Large intestine (tissue), 3 donors: ENCODE results near the gene ALK. TPM values are rescaled to one million over a fixed set of nuclear protein-coding genes. Genes with fewer than 3 reads are reported as not detected.

Experiments used
- DNase-seq, 2 donors: peaks; one replicate each; pipeline versions ENCODE4 v3.0.0 to v3.0.0-alpha.2; 2013
- H3K27ac ChIP-seq: one replicate; pipeline ENCODE4 v1.5.1; 2013; ENCODE audit warnings: low read length
- H3K27me3 ChIP-seq: 2 replicates; pipeline ENCODE4 v1.6.1; 2013; ENCODE audit warnings: low read length; ENCODE audit not compliant: control insufficient read depth, insufficient read depth
- H3K36me3 ChIP-seq: 2 replicates; pipeline ENCODE4 v1.6.1; 2013; ENCODE audit warnings: low read length; ENCODE audit not compliant: control insufficient read depth, insufficient read depth
- H3K4me1 ChIP-seq: one replicate; pipeline ENCODE4 v1.6.1; 2013; ENCODE audit warnings: low read length; ENCODE audit not compliant: control insufficient read depth, insufficient read depth
- H3K4me3 ChIP-seq: one replicate; pipeline ENCODE4 v1.5.1; 2013; ENCODE audit warnings: low read length
- H3K9me3 ChIP-seq: one replicate; pipeline ENCODE4 v1.6.1; 2013; ENCODE audit warnings: mild to moderate bottlenecking, low read depth, low read length, moderate library complexity; ENCODE audit not compliant: control insufficient read depth
- WGBS: methylation state at CpG from one replicate; pipeline ENCODE4 v1.1.5; 2013; ENCODE audit warnings: low lambda C conversion rate; ENCODE audit not compliant: insufficient coverage; 5-methylcytosine and 5-hydroxymethylcytosine counted together
- polyA plus RNA-seq: library from polyadenylated mRNA; unstranded; fragments of 120-200 nt; gene quantifications from one replicate; pipeline ENCODE4 v1.2.1, GENCODE V29; 2013

The ALK gene
- polyA plus RNA-seq, 1 donor, result 1.5 TPM

- Histone ChIP-seq H3K36me3 (no peaks in the 10 kb centered on the region), H3K27ac (peak overlapping the region; percentile 33), H3K4me1 (no peaks in the 10 kb centered on the region), H3K4me3 (no peak overlapping the region), H3K9me3 (no peaks in the 10 kb centered on the region), H3K27me3 (no peaks in the 10 kb centered on the region)
- no CpG with 5 or more reads among the region's 18 CpGs for WGBS
- DNase-seq, result peak; percentile 53 to 63
These were observed 392.4 kb downstream of the ALK start for GRCh38 chr2:29528891-29529520.

DNA sequence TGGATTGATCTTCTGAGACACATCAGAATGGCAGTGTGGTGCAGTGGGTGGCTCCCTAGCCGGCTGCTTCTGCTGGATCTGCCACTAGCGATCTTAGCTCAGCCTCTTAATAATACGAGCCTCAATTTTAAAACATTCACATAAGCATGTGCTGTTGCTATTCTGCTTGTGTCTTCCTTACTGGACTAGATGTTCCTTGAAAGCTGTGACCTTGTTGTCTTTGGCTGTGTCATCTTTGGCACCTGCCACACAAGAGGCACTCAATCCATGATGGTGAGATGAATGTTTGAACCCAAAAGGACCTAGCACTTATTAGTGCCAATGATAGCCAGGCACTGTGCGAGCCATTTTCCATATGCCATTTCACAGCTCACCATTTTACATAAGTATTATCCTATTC lies 393.0 kb downstream of the ALK start:
- Histone ChIP-seq H3K27ac (peak overlapping the region; percentile 33), H3K4me3 (no peak overlapping the region), H3K4me1 (no peaks in the 10 kb centered on the region), H3K27me3 (no peaks in the 10 kb centered on the region), H3K36me3 (no peaks in the 10 kb centered on the region), H3K9me3 (no peaks in the 10 kb centered on the region)
- no CpG with 5 or more reads among the region's 4 CpGs for WGBS
- no peak for DNase-seq

DNA sequence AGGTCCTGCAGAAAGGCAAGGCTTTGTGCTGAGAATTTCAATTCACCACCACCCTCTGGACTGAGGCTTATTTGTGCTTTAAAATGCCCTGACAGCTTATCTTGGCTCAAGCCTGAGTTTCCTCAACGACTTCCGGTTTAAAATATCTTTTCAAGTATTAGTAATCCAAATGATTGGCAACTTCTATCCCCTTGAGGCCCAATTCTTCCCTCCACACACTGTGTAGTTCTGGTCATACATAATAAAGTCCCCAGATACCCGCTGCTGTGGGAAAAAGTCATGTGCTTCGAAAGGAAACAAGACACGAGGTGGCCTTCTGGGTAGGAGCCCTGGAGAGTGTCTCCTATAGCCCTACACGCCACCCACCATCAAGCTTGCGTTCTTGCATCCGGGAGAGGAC lies 393.4 kb downstream of the ALK start:
- Histone ChIP-seq H3K36me3 (no peaks in the 10 kb centered on the region), H3K4me1 (no peaks in the 10 kb centered on the region), H3K4me3 (no peak overlapping the region), H3K9me3 (no peaks in the 10 kb centered on the region), H3K27me3 (no peaks in the 10 kb centered on the region), H3K27ac (no peak overlapping the region)
- WGBS, result no CpG with 5 or more reads among the region's 8 CpGs
- no peak for DNase-seq

DNA sequence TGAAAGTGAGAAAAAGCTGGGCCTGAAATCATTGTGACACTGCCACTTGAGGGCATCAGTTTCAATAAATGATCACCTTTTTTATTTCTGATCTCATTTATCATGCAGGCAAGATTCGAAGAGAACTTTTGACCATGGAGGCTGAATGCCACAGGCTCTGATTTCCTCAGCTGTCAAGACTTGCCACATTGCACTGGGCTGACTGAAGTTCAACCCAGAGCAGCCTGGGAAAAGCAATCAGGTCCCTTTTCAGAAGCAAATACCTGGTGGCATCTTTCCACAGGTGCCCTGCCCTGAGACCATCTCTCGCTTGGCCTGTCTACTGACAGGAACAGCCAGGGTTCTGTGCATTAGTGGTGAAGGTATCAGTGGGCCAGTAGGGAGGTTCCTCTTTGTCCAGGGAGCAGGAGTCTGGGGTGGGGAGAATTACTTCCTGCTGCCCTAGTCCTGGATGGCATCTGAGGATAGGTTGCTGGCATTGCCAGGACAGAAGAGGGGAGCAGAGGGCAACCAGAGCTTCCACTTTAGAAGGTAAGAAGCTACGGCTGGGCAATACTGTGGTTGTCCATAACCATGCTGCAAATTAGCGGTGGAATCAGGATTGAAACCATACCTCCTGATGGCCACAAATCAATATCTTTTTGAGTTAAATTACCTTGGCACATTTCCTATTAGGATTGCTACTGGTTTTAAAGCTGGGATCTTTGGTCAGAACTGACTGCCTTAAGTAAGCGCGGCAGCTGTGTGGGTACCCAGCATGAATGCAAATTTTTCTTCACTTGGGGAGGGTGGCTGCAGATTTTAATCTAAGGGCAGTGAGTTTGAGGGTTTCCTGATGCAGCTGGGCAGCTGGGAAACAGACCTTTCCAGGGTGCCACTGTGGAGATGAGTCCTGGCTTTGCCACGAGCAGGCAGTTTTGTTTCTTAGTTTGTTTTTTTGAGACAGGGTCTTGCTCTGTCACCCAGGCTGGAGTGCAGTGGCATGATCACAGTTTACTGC lies 394.5 kb downstream of the ALK start:
- Histone ChIP-seq H3K9me3 (no peaks in the 10 kb centered on the region), H3K27ac (no peak overlapping the region), H3K4me3 (no peak overlapping the region), H3K27me3 (no peaks in the 10 kb centered on the region), H3K36me3 (no peaks in the 10 kb centered on the region), H3K4me1 (no peaks in the 10 kb centered on the region)
- no CpG with 5 or more reads among the region's 7 CpGs for WGBS
- no peak for DNase-seq

GRCh38 chr2:29525921-29526320 lies 395.5 kb downstream of the ALK start:
- DNase-seq, result no peak
- Histone ChIP-seq H3K36me3 (no peaks in the 10 kb centered on the region), H3K4me1 (no peaks in the 10 kb centered on the region), H3K4me3 (no peak overlapping the region), H3K27me3 (no peaks in the 10 kb centered on the region), H3K9me3 (no peaks in the 10 kb centered on the region), H3K27ac (no peak overlapping the region)
- WGBS, result no CpG with 5 or more reads among the region's 2 CpGs

GRCh38 chr2:29524652-29525051 lies 396.7 kb downstream of the ALK start:
- 90% methylated on average over 1 of the region's 1 CpG for WGBS
- Histone ChIP-seq H3K27me3 (no peaks in the 10 kb centered on the region), H3K4me3 (no peak overlapping the region), H3K4me1 (no peaks in the 10 kb centered on the region), H3K27ac (no peak overlapping the region), H3K9me3 (no peaks in the 10 kb centered on the region), H3K36me3 (no peaks in the 10 kb centered on the region)
- no peak for DNase-seq

DNA sequence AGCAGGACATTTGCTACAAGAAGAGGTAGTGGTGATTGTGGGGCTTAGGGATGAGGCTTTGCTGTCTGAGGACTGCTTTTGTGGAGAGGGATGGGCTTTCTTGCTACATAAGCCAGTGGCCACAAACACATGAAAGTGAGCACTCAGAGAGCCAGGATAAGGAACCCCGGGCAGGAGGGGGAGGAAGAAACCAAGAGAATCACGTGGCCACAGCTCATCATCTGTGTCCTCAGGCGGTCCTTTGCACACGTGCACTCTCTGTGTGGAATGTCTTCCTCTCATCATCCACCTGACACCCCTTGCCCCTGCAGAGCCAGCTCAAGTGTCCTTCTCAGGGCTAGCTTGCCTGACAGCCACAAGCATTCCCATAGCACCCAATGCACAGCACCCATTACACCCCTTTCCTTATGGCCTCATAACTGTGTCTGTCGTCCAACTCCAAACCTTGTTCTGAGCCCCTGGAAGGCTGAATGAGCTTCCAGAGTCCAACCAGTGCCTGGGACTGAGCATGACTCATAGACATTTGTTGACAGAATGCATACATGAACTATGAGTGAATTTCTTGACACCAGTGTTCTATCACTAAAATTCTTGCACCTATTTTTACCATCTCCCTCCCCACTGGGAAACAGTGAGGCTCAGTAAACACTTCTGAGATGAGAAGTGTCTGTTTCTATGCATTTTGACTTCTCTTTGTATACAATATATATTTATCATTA lies 398.3 kb downstream of the ALK start:
- no peak overlapping the region for H3K27ac ChIP-seq
- H3K36me3 ChIP-seq, result no peaks in the 10 kb centered on the region
- no CpG with 5 or more reads among the region's 5 CpGs for WGBS
- H3K4me3 ChIP-seq, result no peak overlapping the region
- no peaks in the 10 kb centered on the region for H3K27me3 ChIP-seq
- no peak for DNase-seq
- no peaks in the 10 kb centered on the region for H3K9me3 ChIP-seq
- no peaks in the 10 kb centered on the region for H3K4me1 ChIP-seq

- no peaks in the 10 kb centered on the region for H3K27me3 ChIP-seq
- H3K4me3 ChIP-seq, result no peak overlapping the region
- H3K9me3 ChIP-seq, result no peaks in the 10 kb centered on the region
- H3K27ac ChIP-seq, result no peak overlapping the region
- no peak for DNase-seq
- WGBS, result 87% methylated on average over 2 of the region's 5 CpGs
- no peaks in the 10 kb centered on the region for H3K4me1 ChIP-seq
- H3K36me3 ChIP-seq, result no peaks in the 10 kb centered on the region
These were observed 401.4 kb downstream of the ALK start for GRCh38 chr2:29520001-29520400.

- no peaks in the 10 kb centered on the region for H3K4me1 ChIP-seq
- no peak for DNase-seq
- no peak overlapping the region for H3K4me3 ChIP-seq
- 100% methylated on average over 1 of the region's 3 CpGs for WGBS
- H3K27me3 ChIP-seq, result no peaks in the 10 kb centered on the region
- H3K27ac ChIP-seq, result no peak overlapping the region
- H3K9me3 ChIP-seq, result no peaks in the 10 kb centered on the region
- H3K36me3 ChIP-seq, result no peaks in the 10 kb centered on the region
These were observed 402.0 kb downstream of the ALK start for GRCh38 chr2:29519338-29519925.
